T47D (cell line): ENCODE results near the gene HHLA2.
"Not testable (repeated sequence)": the region's sequence is repeated elsewhere in the genome, so short reads cannot be mapped to it uniquely, and the experiment has no call there.

Experiments
- DNase-seq, 2 experiments: peaks; one replicate each; pipeline versions ENCODE4 v3.0.0 to v3.0.0-alpha.2; 2011 to 2012; ENCODE audit warnings: low read depth in 1 of 2, low spot score in 1 of 2
- JUND ChIP-seq: IDR thresholded peaks from 2 replicates; pipeline ENCODE4 v1.6.1; 2012; ENCODE audit warnings: low read depth
- in situ Hi-C: cut with HindIII; loops from 2 replicates; pipeline ENCODE4 v1.10.0; 2016; ENCODE audit warnings: low sequenced_read_pairs, low pct_unique_long_range_greater_than_20kb

HHLA2 gene

GRCh38 chr3:108296239-108296638 is at the start of gene HHLA2:
TSS of gene HHLA2 (plus strand) at chr3:108296548. CDS start at chr3:108351814, 55,266 bp downstream.
- in situ Hi-C loops = no loop called here
- DNase-seq = no peak
- no peak for TF ChIP-seq JUND

- TF ChIP-seq JUND = no peak
- no peak for DNase-seq
- in situ Hi-C loops = no loop called here
Observed at GRCh38 chr3:108250626-108251025, 45.7 kb upstream of the HHLA2 start.

GRCh38 chr3:108251265-108251664 is 45.1 kb upstream of the HHLA2 start:
- no peak for DNase-seq
- TF ChIP-seq JUND = no peak
- in situ Hi-C loops = no loop called here

GRCh38 chr3:108251844-108252243 is 44.5 kb upstream of the HHLA2 start:
- DNase-seq = no peak
- in situ Hi-C loops = no loop called here
- no peak for TF ChIP-seq JUND

GRCh38 chr3:108255131-108255530 is 41.2 kb upstream of the HHLA2 start:
- in situ Hi-C loops = no loop called here
- no peak for DNase-seq
- no peak for TF ChIP-seq JUND

GRCh38 chr3:108264534-108265298 is 31.6 kb upstream of the HHLA2 start:
- in situ Hi-C loops, DNase-seq: not testable (repeated sequence)

GRCh38 chr3:108268235-108268634 is 28.1 kb upstream of the HHLA2 start:
- DNase-seq, in situ Hi-C loops: not testable (repeated sequence)

- TF ChIP-seq JUND = no peak
- no peak for DNase-seq
- in situ Hi-C loops = no loop called here
Observed at GRCh38 chr3:108271626-108272025, 24.7 kb upstream of the HHLA2 start.

- in situ Hi-C loops, DNase-seq: not testable (repeated sequence)
Observed at GRCh38 chr3:108279066-108279465, 17.3 kb upstream of the HHLA2 start.

- in situ Hi-C loops = no loop called here
- TF ChIP-seq JUND = no peak
- DNase-seq = no peak
Observed at GRCh38 chr3:108280476-108280875, 15.9 kb upstream of the HHLA2 start.

GRCh38 chr3:108281670-108282069 is 14.7 kb upstream of the HHLA2 start:
- in situ Hi-C loops = no loop called here
- TF ChIP-seq JUND = no peak
- no peak for DNase-seq

GRCh38 chr3:108283006-108283405 is 13.3 kb upstream of the HHLA2 start:
- TF ChIP-seq JUND = no peak
- in situ Hi-C loops = no loop called here
- DNase-seq = no peak

- in situ Hi-C loops = no loop called here
- TF ChIP-seq JUND = no peak
- DNase-seq = no peak
Observed at GRCh38 chr3:108283989-108284388, 12.4 kb upstream of the HHLA2 start.

GRCh38 chr3:108285176-108285575 is 11.2 kb upstream of the HHLA2 start:
- TF ChIP-seq JUND = no peak
- DNase-seq = no peak

GRCh38 chr3:108287146-108287545 is 9.2 kb upstream of the HHLA2 start:
- in situ Hi-C loops = no loop called here
- TF ChIP-seq JUND = no peak
- no peak for DNase-seq

More at GRCh38 chr3:108285176-108285575, 11.2 kb upstream of the HHLA2 start:
- in situ Hi-C loops = no loop called here

- DNase-seq, in situ Hi-C loops: not testable (repeated sequence)
Observed at GRCh38 chr3:108288193-108288592, 8.2 kb upstream of the HHLA2 start.
